HG03135 (cell line): ENCODE measurements around the gene RASGRF2.

Source experiments
- ATAC-seq: cut with Tn5 transposase; IDR thresholded peaks from one replicate; pipeline ENCODE4 v1.9.1; 2021; ENCODE audit warnings: mild to moderate bottlenecking, moderate library complexity; ENCODE audit not compliant: unreplicated experiment

Gene RASGRF2

DNA sequence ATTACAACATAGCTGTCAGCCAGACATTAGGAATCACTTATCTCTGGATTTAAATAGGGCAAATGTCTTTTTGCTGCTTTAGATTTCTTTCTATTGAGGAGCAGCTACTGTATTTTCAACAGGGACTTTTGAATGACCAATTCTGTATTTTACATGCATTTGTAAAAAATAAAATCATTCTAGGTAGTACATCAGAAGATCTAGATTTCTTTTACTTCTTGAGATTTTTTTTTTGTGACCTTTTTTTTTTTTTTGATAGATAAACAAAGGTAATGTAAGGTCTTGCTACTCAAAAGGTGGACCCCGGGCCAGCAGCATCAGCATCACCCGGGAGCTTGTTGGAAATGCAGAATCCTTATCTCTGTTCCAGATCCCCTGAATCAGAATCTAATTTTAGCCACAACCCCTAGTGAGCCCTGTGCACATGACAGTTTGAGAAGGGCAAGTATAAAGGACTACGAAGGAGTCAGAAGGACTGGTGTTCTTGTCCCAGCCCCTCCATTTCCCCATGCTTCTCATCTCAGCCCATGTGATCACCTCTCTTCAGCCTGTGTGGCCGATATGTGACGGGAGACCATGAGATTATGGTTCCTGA, 235.3 kb downstream of the RASGRF2 start:
- no peak for ATAC-seq

DNA sequence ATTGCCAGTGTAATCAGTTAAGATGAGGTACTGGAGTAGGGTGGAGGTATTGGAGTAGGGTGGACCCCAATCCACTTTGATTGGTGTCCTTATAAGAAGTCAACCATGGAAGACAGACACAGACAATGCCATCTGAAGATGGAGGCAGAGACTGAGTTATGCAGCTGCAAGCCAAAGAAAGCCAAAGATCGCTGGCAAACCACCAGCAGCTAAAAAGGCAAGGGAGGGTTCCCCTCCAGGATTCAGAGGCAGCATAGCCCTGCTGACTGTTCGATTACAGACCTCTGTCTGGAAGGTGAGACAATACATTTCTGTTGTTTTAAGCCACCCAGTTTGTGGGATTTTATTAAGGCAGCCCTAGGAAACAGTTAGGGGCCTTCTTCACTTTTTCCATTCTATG, 242.5 kb downstream of the RASGRF2 start:
- no peak for ATAC-seq

DNA sequence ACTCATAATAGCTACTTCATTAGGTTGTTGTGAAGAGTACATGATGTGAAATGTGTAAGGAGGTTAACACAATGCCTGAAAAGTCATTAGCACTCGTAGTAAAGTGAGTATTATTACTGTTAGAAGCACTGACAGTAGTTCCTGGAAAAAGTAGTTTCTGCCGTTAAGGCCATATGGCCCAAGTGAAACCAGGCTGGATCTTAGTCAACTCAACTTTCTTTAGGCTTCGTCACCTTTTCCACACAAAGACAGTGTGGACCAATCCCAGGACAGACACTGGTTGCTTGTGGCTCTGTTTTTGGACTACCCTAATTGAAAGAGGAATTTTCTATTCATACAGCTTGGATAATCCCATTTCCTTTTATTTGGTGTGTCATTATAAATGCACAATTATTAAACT, 243.6 kb downstream of the RASGRF2 start:
- no peak for ATAC-seq

DNA sequence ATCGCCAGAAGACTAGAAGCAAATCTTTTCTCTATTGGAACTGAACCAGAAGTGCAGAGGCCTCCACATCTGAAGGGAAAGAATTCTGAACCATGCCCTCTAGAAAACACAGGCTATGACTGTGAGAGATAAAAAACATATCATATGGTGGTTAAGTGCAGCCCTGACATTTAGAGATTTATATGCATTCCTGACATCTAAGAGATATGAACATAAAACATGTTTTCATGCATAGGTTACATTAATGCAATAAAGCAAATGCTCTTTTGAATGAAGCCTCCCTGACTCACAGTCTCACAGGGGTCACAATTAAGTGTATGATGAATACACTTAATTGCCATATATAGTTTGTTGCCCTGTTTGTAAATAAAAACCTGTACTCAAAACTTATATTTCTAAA, 244.0 kb downstream of the RASGRF2 start:
- no peak for ATAC-seq

DNA sequence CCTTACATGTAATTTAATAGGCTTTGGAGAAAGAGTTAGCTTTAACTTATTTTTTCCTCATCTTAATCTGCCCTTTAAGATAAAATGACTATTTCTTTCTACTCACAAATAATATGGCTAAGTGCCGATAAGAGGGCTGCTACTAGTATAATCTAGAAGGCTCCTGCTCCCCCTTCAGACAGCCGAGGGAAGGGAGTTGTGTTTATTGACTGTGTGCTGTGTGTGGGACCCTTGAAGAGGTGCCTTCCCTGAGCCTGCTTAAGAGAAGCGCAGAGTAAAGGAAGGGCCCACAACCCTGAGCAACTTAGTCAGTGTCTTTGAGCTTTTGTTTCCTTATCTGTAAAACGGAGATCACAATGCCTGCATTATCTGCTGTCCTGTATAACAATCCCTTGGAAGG, 244.9 kb downstream of the RASGRF2 start:
- ATAC-seq: no peak

DNA sequence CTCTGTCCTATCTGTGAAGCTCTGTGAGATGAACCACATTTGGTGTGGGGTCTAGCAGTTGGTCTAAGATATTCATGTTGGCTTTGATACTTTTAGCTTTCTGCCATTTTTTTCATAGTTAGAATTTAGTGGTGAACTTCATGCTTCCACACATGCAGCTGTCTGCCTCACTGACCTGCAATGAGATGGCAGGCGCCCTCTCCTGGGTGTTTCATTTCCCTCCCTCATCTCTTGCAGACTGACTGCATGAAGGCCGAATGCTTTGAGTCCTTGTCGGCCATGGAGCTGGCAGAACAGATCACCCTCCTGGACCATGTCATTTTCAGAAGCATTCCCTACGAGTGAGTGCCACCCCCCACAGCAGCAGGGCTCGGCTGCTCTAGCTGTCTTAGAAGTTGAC, 246.8 kb downstream of the RASGRF2 start:
- no peak for ATAC-seq

DNA sequence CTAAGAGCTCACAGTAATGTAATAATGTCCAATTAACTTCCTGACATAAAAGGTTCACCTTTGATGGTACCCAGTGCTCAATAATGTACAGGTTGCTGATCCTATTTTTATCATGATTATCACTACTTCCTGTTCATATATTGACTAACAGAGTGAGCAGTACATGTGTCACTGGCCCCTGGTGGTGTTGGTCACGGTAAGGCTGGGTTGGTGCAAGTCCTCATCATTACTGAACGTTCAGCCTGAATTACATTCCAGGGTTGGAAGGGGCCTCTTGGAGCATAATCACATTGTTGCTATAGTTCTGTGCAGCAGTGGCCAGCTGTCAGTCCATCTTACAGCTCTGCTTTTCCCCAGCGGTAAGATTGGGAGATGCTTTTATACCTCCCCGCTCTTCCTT, 248.7 kb downstream of the RASGRF2 start:
- ATAC-seq: no peak

DNA sequence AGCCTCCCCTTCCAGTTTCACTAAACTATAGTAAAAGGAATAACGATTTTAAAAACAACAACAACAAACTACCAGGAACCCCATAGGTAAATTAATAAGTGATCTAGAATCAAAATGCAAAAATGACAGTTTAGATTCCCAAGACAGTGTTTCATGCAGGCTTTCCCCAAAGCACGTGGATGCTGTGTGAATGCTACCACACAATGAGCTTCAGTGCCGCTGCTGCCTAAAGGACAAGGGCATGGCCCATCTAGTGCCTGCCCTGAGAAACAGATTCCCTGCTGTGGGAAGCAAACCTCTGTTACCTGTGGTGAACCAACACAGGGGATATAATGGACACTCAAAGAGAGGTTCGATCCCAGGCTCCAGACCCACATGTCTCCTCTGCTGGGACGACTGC, 249.2 kb downstream of the RASGRF2 start:
- ATAC-seq: no peak

DNA sequence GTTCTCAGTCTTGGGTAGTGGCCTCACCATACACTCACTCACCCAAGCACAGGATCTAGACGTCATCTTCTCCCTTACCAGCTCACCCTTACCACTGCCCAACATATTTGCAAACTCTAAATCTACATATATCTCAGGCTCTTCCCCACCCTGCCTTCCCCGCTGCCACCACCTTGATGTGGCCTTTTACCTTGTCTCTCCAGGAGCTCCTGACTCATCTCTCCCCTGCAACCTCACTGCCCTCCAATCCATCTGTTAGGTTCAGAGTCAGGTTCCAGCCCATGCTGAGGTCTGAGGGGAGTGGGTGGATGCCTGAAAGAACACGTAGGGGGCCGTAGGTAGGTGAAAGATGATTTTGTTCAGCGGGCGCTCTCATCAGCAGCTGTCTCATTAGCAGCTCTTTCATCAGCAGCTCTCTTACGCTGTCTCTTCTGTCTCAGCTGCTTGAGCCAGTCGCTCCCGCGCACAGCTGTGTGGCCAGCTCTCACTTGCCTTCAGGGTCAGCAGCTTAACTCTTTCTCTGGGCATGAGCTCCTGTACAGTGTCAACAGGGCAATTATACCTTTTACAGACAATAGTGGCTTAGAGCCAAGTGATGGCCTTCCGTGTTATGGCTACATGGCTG, 249.8 kb downstream of the RASGRF2 start:
- ATAC-seq: no peak

DNA sequence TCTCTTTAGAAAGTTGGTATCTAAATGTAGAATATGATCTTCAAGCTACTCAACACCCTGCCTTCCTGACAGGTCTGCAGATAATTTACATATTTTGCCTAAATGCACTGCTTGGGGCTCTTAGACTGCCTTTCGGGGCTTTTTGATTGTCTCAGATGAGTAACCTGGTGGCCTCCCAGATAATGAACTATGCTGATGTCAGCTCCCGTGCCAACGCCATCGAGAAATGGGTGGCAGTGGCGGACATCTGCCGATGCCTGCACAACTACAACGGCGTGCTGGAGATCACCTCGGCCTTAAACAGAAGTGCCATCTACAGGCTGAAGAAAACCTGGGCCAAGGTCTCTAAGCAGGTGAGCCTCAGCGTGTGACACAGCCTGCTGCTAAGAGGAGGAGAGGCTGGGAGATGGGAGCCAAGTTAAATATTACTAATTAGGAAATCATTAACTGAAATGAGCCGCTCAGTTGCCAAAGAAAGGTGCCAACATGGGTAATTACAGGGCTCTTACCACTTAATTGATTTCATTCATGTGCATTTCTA, 252.1 kb downstream of the RASGRF2 start:
- no peak for ATAC-seq

DNA sequence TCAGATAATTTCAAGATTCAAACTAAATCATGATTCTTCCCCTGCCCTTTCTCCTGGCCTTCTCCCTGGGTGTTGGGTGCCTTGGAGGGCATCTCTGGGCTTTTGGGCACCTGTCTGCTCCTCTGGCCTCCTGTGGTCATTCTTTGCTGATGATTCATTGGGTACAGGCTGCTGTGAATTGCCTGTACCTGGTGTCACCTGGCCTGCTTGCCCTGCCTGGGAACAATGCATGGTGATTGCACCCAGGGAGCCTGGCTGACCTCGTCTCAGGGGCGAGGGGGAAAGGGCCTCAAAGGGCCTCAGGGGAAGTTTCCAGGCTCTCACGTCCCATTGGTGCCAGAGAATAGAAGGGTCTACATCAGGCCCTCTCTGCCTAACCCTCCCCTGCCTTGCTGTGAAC, 252.9 kb downstream of the RASGRF2 start:
- ATAC-seq: no peak

DNA sequence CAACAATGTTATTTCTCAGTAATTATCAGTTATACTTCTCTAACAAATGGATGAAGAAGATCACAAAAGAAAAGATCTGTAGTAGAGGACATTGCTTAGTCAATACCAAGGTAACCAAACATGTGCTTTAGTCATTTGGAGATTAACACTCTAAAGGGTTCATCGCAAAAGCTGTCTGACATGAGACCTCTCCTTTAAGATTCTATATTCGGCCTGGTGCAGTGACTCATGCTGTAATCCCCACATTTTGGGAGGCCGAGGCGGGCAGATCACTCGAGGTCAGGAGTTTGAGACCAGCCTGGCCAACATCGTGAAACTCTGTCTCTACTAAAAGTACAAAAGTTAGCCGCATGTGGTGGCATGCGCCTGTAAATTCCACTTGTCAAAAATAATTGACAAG, 254.7 kb downstream of the RASGRF2 start:
- ATAC-seq: no peak

DNA sequence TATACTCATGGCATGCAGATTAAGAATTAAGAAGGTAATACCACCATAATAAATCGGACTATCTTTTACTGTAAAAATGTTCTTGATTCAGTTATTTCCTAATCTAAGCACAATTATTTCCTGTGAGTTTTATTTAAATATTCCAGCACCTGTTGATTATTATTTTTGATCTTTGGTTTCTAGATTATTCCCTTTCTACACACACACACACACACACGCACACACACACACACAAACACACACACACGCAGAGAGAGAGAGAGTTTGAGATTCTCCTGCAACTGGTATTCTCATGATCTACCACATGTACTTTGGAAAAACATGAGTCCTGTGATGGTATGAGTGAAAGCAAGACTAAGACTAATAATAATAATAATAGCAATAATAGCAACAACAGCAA, 256.0 kb downstream of the RASGRF2 start:
- ATAC-seq: no peak

DNA sequence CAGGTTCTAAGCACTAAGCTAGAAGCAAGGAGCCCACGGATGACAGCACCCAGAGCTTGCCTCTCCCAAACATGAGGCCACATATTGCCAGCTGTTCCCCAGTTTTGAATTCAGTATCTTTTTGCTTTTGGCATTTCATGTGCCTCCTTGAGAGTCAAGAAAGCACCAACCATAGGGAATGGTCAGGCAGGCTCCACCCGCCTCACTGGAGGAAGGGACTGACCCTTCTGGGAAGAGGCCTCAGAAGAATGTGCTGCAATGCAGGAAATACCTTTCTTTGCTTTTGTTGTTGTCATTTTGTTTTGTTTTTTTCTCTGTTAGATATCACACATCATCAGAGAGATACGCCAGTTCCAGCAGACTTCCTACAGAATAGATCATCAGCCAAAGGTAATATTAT, 259.2 kb downstream of the RASGRF2 start:
- ATAC-seq: no peak

DNA sequence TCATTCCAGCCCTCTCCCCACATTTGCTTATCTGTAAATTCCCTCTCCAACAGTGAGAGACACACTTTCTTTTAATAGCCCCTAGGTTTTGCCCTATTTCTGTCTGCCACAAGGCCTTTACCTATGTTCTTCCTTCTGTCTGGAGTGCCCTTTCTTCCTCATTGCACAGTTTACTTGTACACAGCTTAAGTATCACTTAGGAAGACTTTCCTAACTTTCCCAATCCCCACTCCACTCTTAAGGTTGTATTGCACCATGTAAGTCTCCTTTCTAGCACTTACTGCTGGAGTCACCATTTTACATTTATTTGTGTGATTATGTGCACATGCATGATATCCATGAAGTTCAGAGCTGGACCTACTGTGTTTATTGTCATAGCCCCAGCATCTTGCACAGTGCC, 262.1 kb downstream of the RASGRF2 start:
- ATAC-seq: no peak

DNA sequence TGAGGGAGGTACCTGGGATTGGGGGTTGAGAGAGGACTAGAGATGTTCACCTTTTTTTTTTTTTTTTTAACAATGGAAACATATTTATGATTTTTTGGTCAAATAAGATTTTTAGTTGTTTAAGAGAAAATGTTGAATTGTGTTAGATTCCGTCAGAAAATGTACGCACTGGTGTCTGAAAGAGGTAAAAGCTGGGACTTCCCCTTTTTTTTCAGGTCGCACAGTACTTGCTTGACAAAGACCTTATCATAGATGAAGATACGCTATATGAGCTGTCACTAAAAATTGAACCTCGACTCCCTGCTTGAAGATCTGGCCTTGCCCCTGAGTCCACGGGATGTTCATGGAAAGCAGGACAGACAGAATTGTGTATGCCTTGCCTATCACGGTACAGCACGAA, 265.3 kb downstream of the RASGRF2 start:
- no peak for ATAC-seq

DNA sequence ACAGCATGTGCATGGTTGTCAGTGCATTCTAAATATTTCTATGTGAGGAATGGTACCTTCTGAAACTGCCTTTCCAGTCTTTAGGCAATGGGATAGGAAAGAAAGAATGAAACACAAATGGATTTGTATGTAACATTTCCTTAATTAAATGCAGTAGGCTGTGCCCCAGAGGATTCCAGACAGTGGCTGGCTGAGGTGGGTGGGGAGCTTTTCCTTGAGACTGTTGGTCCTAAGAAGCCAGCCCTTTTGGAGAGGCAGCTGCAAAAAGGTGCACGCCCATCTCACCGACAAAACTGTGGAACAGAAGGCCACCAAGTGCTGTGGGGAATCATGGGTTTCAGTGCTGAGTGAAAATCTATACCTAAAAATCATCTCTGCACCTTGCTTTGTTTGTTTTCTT, 266.1 kb downstream of the RASGRF2 start:
- no peak for ATAC-seq

DNA sequence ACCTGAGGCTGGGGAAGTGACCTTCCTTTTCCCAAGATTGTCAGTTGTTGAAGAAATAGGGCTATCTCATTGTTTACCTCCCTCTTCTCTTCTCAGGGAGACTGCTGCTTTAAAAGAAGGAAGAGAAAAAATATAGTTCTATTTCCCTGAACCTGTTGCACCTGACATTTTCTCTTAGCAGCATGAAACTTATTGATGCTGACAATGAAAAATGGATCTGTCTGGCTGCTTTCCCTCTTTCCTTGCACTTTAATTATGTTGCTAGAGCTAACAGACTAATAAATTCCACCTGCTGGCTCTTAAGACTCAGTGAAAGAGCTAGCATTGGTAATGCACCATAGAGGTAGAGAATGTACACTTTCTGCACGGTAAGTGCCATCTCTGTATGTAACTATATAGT, 266.8 kb downstream of the RASGRF2 start:
- ATAC-seq: no peak

DNA sequence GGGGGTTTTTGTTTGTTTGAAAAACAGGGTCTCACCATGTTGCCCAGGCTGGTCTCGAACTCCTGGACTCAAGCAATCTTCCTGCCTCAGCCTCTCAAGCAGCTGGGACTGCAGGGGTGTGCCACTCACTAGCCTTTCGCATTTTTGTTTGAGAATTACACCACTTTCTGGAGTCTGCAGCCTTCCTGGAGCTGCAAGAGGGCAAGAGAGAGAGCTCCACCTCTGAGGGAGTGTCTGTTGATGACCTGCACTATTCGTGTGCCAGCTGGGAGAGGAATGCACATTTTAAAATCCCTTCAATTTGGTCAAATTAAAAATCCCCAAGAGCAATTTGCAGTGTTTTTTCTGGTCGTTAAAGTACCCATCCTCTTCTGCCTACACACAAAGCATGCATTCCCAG, 267.9 kb downstream of the RASGRF2 start:
- ATAC-seq: no peak

DNA sequence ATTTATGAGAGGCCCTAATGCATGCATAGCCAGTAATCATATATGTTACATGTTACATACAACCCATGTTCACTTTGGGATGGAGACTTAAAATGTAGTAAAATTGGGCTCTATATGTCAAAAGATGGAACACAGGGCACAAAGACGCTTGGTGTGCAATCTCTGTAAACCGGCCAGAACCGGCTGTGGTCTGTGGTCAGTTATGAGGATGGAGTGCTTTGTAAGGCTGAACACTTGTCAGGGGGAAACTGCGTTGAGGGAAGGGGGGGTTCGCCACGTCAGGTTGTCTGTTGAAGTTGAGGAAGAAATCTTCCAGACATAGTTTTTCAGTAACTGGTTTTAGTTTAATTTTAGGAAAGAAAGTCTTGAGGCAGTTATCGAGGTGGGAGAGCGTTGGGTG, 270.3 kb downstream of the RASGRF2 start:
- no peak for ATAC-seq

DNA sequence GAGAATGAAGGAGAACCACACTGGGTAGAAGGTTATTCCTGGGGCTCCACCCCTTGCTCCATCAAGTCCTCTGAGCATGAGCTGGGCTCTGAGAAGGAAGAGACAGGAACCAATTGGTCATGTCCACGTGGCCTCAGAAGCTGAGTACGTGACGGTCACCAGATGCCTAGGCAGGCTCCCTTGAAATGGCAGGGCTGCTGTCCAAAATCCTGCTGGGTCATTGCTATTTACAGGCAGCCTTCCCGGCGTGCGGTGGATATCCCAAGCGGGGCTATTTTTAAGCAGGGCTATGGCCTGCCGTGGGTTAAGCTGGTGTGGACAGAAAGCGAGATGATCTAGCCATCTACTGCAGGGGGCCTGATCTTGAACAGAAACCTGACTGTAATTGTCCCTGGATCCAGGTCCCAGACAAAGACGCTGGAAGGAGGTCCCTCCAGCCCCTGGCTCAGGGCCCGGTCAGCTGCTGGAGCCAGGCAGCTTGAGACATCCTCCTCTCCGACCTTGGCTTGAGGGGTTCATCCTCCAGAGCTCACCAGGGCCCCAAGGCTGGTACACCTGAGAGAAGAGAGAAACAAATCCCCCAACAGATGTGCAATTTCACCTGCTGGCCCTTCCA, 272.4 kb downstream of the RASGRF2 start:
- no peak for ATAC-seq

DNA sequence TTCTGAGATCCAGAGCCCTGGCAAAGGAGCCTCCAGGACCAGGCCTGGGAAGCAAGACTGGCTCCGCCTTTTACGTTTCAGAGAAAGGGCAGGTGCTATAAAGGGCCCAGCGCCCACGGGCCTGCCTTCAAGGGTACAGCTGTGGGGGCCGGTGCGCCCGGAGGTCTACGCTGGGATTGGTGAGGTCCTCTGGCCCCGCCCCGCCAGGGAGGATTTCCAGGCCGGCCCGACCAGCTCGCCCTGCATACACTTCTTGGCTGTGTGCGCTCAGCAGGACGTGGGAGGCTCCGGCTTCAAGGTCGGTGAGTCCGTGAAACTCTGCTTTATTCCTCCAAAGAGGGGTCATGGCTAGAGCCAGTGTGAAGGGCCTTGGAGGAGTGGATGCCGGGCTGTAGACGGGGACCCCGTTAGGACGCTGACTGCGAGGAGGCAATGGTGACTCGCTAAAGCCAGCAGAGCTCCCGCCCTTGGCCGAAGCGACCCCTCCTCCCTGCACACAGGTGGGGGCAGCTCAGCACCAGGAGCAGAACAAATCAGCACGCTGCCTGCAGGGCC, 273.0 kb downstream of the RASGRF2 start, which contains the start of gene CKMT2:
CKMT2 (plus strand) TSS at position 243 of the 555 bp plus-strand sequence. CDS start 17,811 bp downstream, outside the sequence.
- no peak for ATAC-seq
